NCI-H1694 (cell line): ENCODE results near the gene LYST.
A peak's percentile ranks its signal among the peaks of the same experiment; 100 is the strongest.
"Not testable (repeated sequence)": the region's sequence is repeated elsewhere in the genome, so short reads cannot be mapped to it uniquely, and the experiment has no call there.

Experiments
- DNase-seq: peaks from one replicate; lab custom pipeline; 2025; lab: John Stamatoyannopoulos, UW

The LYST gene

DNA sequence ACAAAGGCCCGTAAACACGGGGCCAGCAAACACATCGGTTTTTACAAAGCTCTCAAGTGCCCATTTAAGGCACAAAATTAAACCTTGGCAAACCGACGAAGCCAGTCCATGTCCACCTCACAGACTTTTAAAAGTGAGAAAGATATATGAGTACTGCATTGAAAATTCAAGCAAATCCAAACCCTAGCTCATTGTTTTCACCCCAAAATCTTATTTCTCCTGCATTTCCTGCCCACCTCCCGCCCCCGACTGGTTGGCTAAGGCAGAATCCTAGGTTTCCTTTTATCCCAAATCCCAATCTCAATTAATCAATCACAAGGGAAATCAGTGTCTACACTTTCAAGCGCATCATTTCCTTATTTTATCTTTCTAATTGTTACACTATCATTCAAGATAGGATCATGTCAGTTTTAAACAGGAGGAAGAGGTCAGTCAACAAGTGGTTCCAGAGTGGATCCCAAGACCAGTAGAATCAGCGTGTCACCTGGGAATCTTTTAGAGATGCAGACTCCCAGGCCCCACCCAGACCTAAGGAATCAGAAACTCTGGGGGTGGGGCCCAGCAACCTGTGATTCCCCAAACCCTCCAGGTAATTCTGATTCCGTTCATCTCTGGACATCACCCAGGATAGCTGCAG, 215.4 kb downstream of the LYST start:
- no peak for DNase-seq

DNA sequence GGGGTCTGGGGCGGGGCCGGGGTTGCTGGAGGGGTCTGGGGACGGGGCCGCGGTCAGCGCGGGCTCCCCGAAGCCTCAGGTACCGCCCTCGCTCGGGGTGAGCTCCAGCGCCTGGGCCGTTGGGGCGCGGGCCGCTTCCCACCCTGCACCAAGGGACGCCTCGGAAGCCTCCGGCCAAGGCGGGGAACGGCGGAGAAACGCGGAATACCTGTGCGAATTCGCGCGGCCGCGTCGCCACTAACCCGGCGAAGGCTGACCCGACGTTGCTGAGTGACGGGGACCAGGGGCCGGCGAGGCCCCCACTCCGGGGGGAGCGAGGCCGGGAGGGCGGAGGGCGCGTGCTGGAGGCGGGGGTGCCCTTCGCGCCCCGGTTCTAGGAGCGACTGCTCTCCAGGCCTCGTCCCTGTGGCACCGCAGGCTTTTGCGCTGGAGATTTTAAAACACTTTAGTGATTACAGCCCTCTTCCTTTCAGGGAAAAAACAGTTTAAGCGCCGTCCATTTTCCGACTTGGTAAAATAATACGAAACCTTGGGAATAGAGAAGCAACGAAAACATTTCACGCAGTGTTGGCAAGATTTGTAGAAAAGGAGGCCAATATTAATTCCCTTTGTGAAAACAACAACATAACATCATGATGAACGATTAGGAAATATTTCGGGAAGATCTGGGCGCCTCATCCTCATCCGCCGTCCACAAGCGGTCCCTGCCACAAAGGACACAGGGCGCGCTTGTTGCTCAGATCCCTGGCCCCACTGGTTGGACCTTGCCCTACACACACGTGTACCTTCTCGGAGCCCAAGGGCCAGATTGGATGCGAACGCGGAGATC, 216.2 kb downstream of the LYST start:
- no peak for DNase-seq

DNA sequence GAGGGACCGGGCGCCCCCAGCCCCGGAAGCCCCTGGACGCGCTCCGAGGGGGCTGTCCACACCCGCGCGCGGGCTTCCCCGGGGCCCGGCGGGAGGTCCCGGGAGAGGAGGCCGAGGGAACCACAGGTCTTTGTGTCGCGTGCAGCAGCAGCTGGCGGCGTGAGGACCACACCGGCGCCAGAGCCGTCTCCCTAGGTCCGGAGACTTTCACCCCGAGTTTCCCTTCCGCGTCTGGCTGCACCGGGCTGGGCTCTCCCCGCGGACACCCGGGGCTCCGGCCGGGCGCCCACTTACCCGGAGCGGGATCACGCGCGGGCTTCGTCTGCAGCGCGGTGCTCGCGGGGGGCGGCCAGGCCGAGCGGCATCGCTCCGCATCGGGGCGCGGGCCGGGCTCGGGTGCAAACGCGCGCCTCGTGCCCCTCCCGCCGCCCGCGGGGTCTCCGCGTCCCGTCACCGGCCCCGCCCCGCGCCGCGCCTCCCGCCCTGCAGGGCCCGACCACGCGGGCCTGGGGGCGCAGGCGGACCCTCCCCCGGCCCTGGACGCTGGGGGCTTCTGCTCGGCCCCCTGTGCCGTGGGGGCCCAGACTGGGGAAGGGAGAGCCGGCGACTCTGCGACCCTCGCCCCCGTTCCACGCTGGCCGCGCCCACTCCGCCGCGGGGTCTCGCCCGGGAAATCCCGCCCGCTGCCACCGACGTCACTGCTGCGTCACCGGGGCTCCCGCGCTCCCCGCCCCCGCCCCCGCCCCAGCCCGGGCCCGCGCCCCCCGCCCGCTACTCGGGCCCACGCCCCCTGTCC, 217.1 kb downstream of the LYST start, which contains the start of gene GNG4:
GNG4 (minus strand) TSS at position 417 of the 796 bp plus-strand sequence. CDS start 65,946 bp downstream, outside the sequence.
- no peak for DNase-seq

DNA sequence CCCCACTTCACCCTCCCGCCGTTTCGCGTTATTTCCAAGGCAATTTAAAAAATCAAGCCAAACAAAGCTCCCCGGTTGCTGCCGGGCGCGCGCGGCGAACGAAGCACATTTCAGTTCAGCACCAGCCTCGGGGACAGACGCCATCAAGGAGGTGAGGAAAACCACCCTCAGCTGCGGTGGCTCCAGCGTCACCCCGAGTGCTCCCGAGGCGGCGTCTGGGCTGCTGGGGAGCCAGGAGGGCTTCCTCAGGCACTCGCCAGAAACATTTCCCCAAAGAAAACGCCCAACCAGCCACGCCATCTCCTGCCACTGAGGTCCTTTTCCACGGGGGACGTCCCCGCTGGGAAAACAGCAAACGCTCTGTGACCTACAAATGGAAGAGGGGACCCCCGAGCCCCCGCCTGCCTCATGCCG, 217.7 kb downstream of the LYST start:
- DNase-seq = no peak

DNA sequence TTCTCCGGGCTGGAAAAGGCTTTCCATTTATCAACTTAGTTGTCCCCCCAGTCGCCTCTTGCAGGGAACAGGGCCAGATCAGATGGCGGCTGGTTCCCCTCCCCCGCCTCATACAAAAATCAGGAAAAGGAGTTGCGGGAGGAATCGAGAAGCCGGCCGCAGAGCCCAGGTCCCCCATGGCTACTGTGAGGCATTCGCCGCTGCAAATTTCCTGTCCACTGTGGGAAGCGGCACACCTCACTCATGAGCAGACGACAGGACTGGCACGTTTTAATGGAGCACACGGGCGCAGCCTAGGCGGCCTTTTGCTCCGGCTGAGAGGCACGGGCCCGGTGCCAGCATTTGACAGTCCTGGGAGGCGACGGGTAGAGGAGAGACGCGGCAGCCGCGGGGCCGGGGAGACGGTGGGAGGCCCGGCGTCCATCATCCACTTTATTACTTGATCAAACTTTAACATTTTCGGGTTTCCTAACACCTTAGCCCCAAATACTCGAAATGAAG, 218.2 kb downstream of the LYST start:
- DNase-seq = peak; percentile 76

DNA sequence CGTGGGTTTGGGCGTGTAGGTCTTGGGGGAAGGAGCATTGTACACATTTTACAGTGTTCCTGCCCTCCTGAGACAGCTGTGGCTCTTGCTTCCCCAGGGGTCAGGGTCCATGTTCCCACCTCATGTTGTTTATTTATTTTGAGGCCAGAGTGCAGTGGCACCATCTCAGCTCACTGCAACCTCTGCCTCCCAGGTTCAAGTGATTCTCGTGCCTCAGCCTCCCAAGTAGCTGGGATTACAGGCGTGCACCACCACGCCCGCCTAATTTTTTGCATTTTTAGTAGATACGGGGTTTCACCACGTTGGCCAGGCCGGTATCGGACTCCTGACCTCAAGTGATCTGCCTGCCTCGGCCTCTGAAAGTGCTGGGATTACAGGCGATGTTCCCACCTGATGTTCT, 219.2 kb downstream of the LYST start:
- DNase-seq = not testable (repeated sequence)

DNA sequence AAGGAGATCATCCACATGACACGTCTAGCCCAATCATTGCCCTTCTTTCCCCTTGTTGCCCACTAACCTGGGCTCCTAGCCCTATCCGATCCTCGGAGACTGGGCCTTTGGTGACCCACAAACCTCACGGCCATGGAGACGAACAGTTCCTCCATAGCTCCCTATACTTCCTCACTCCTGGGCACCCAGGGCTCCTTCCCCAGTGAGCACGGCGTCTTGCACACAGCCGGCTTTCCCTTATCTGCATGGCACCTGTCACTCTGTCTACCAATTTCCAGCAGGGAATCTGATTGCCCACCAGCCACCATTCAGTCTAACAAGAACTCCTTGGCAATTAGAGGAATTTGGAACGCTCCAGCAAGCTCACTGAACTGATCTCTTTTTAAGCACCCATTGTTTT, 220.2 kb downstream of the LYST start:
- DNase-seq = no peak

DNA sequence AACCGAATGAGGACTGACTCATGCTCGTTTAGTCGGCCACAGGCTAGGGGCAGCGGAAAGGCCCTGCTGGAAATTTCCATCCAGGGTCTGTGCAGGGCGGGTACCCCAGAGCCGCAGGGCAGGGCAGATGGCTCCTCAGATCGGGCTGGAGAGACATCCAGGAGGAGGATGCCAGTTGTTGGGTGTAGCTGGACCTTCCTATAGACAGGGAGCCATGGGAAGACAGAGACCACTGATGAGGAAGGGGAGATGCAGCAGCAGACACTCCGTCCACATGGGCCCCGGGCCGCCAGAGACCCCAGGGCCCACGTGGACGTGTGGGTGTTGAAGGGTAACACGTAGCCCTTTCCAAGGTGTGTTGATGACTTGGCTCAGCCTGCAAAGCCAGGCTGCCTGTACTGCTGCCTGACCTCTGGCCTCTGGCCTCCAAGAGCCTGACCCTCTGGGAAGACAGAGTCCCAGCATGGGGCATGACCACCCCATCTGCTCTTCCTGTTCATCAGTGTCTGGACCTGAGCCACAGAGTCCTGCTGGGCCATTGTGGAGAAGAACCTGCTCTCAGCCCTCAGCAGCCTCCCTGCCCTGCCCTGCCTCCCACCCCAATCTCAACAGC, 221.9 kb downstream of the LYST start:
- DNase-seq = no peak

DNA sequence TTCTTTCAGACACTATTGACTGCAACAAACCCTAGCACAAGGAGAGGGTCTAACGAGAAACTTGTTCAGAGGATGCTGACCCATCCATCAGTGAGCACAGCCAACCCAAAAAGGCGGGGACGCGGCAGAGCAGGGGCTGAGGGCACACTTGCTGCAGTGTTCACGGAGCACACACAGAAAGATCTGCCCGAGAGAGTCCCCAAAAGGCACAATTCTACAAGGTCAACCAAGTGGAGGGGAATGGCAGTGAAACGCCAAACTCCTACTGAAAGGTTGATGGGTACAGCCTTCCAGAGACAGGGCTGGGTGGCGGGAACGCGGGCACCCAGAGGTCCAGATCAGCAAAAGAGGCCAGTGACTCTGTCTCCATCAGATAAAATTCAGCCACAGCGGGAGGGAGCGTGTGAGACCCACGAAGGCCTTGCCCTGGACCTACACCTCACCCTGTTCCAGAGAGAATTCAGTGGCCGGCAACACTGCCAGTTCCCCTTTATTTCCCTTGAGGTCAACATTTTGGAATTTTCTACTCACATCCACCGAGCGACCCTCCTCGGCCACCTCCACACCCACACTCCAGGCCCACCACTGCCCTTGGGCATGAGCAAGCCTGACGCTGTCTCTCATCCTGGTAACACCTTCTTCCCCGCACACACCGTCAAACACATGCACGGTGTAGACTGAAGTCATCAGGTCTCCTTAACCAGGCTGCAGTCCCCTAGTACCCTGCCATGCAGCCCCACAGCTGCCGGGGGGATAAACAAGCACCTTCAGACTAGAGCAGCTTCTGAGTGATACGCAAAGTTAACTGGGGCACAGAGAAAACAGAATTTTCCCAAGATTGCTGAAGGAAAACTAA, 222.6 kb downstream of the LYST start:
- no peak for DNase-seq

DNA sequence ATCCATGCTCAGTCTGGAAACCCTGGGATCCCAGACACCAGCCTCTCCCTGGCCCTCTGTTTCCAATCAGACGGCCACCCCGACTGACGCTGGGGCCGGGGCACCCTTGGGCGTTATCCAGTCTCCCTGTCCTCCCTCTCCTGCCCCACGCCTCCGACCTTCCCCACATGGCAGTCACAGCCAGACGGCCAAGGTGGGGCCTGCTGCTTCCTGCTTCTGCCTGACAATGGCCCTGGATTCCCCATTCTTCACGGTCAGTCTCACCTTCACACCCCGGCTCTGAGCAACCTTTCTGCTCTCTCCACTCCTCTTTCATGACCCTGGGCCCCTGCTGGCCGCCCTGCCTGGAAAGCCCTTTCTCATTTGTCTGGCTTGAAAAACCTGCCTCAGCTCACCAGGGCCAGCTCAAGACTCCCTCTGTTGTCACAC, 223.7 kb downstream of the LYST start:
- no peak for DNase-seq

DNA sequence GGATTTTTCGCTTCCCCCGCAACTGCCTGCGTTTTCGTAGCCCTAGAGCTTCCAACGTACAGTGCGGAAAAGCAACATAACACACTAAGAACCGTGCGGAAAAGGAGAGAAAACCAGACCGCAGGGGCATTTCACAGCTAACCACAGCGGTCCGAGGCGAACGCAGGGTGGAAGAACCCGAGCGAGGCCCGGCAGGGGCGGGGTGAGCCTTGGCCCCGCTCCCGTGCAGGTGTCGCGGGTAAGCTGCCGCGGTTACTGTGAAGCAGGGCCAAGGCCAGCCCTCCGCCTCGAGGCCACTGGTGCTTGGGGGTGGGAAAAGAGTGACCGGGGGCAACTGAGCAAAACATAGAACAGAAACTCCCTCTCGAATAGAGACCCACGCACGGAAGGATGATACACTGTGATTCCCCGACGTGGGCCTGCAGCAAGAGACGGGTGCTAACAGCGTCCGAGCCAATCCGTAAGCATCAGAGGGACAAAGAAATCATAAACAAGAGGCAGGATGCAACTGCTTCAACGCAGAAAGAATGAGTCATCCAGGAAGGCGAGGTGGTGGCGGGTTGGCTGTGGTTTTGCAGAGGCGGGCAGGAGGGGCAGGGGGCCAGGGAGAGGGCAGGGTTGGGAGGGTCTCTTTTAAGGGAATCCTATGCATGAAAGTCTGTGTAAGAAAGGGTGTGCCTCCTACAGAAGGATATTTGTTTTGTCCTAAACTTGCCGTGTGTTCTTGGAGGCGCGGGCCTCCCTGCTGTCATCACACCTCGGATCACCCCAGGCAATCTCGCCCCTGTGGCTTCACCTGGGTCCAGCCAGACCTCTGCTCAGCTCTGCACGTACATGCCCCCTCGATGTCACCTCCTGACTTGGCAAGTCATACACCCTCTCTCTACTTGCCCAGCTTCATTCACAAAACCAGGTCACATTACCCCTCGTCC, 224.4 kb downstream of the LYST start:
- no peak for DNase-seq

DNA sequence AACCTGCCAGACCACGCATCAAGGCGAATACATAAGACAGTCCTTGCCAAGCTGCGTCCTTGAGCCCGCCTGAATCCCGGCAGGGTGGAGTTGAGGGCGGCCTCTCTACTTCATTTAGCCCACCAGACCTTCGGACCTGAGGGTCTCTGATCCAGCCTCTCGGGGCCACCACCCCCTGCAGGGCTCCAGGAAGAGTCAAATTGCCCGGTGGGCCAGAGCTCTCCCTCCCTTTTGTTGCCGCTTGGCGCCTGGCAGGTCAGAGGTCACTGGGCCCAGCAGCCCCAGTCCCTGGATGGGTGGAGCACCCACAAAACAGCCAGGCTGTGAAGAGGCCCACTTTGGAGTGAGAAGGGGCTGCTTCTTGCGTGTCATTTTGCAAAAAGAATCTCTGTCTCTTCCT, 226.1 kb downstream of the LYST start:
- no peak for DNase-seq

DNA sequence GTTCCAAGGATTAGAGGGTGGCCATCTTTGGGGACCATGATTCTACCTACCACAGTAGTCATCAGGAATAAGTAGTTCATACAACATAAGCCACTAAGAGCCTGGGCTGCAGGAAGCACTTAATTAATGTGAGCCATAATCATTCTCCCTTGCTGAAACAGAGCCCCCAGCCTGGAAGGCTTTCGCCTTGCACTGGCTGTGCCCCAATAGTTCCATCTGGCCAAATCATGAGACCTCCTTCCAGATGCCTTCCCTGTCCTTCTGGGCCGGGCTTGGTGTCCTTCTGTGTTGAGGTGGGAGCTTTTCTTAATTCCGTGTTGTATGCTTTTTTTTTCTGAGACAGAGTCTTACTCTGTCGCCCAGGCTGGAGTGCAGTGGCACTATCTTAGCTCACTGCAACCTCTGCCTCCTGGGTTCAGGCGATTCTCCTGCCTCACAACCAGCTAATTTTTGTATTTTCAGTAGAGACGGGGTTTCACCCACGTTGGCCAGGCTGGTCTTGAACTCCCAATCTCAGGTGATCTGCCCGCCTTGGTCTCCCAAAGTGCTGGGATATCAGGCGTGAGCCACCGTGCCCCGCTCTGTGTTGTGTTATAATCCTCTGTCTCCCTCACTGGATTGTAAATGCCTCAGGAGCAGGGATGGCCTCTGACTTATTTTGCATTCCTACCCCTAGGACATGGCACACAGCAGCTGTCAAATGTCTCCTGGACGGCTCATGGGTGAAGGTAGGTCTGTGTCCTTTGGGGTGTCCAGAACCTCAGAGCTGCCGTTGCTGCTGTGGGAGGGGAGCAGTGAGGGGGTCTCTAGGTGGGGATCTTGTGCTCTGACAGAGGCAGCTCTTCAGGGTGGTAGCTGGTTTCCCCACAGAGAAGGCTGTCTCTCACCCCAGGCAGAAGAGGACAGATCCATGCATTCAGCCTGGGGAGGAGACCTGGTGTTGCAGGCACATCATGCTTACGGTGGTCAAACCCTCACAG, 227.2 kb downstream of the LYST start:
- DNase-seq = no peak

DNA sequence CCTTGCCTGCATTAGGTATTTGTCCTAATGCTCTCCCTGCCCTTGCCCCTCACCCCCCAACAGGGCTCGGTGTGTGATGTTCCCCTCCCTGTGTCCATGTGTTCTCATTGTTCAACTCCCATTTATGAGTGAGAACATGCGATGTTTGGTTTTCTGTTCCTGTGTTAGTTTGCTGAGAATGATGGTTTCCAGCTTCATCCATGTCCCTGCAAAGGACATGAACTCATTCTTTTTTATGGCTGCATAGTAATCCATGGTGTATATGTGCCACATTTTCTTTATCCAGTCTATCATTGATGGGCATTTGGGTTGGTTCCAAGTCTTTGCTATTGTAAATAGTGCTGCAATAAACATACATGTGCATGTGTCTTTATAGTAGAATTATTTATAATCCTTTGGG, 228.1 kb downstream of the LYST start:
- not testable (repeated sequence) for DNase-seq

DNA sequence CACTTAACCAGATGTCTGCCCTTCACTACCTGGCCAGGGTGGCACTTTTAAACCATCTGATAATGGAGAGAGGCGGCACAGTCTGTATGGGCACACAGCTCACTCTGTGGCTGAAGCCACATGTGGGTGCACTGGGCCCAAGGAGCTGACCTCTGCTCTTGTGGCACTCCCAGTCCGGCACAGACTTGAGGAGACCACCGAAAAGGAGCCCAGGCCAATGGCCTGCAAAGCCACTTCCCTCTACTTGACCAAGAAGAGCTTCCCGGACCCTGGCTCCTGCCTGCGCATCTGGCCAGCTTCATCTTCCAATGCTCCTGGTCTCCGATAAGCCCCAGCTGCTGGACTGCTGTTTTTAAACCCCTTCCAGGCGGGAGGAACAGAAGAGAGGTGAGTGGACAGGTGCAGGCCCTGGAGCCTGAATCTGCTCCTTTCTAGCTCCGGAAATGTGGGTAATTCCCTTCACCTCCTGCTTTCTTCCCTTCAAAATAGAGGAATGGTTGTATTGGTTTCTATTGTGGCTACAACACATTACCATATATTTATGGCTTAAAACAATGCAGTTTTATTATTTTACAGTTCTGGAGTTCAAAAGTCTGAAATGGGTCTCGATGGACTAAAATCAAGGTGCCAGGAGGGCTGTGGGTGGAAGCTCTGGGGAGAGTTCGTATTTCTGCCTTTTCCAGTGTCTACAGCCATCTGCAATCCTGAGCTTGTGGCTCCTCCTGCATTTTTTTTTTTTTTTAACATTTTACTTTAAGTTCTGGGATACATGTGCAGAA, 228.8 kb downstream of the LYST start:
- no peak for DNase-seq

DNA sequence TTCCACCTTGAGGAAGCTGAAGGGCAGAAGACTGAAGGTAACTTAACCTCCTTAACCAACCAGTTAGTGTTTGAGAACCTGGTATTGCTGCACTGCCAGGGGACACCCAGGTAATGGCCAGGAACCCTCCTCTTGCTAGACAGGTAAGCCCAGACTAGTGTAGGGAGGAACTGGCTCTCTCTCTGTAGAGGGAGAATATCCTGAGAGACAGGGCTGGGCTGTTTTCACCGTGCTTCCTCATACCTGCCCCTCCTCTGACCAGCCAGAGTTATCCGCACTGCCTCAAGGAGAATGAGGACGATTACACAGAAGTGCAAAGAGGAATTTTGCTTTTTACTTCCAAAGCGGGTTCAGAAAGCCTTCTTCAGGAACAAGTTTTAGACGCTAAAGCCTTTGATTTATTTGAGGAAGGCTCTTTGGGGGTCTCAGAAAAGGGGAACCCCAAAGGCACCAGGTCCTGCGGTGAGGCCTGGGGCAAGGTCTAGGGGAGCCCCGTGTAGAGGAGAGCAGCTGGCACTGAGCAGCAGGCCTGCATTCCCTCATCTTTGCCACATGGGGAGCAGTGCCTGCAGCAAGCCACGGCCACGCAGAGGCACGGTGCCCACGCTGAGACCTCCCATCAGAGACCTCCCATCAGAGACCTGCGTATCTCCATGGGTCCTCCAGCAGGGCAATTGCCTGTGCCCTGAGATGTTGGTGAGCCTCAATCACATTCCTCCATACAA, 230.6 kb downstream of the LYST start:
- DNase-seq = no peak
